VCaP (cell line): ENCODE data around the gene ZBTB47.

Experiments used
- H3K27ac ChIP-seq: fragments of 450-650 bp; 2 replicates; pipeline ENCODE4 v1.5.1; 2017
- TF ChIP-seq, protein P1 (sequence below): fragments of 450-650 bp; conservative IDR thresholded peaks from 2 replicates; pipeline ENCODE4 v1.5.1; 2017; ENCODE audit warnings: mild to moderate bottlenecking, moderate library complexity

ZBTB47 gene

DNA sequence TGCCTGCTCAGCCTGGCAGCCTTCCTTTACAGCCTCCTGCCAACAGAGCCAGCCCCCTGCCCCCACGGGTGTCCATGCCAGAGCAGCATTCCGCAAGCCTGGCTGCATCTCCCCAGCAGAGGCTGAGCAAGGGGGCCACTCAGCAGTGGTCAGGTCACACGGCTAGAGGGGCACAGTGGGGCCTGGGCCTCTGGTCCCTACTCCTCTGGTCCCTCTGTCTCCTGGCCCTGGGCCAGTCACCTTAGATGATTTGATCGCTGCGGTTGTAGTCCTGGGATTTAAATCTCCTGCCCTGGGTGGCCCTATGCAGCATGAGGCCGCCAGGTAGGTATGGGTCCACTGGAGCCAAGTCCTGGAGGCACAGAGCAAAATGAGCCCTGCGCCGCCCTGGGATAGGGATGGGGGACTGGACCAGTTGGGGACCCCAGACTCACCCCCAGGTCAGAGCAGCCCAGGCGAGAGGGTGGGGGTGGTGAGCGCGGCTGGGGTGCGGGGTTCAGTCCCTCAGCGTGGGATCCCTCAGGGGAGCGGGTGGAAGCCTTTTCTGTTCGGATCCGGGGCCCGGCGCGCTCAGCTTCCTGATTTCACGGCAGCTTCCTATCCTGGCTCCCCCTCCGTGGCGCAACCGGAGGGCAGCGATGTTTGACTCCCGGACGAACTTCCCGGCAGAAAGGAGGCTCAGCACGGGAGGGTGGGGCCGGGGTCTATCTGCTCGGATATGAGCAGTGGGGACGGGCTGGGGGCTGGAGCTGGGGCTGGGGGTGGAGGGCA, at the start of gene ZBTB47:
TSS of gene ZBTB47 (plus strand) at position 138 of the 771 bp plus-strand sequence. CDS start 4,659 bp downstream, outside the sequence.
- TF ChIP-seq, protein P1, sequence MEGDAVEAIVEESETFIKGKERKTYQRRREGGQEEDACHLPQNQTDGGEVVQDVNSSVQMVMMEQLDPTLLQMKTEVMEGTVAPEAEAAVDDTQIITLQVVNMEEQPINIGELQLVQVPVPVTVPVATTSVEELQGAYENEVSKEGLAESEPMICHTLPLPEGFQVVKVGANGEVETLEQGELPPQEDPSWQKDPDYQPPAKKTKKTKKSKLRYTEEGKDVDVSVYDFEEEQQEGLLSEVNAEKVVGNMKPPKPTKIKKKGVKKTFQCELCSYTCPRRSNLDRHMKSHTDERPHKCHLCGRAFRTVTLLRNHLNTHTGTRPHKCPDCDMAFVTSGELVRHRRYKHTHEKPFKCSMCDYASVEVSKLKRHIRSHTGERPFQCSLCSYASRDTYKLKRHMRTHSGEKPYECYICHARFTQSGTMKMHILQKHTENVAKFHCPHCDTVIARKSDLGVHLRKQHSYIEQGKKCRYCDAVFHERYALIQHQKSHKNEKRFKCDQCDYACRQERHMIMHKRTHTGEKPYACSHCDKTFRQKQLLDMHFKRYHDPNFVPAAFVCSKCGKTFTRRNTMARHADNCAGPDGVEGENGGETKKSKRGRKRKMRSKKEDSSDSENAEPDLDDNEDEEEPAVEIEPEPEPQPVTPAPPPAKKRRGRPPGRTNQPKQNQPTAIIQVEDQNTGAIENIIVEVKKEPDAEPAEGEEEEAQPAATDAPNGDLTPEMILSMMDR = no peak
- peak within 1 kb of the TSS; percentile 83 for H3K27ac ChIP-seq

DNA sequence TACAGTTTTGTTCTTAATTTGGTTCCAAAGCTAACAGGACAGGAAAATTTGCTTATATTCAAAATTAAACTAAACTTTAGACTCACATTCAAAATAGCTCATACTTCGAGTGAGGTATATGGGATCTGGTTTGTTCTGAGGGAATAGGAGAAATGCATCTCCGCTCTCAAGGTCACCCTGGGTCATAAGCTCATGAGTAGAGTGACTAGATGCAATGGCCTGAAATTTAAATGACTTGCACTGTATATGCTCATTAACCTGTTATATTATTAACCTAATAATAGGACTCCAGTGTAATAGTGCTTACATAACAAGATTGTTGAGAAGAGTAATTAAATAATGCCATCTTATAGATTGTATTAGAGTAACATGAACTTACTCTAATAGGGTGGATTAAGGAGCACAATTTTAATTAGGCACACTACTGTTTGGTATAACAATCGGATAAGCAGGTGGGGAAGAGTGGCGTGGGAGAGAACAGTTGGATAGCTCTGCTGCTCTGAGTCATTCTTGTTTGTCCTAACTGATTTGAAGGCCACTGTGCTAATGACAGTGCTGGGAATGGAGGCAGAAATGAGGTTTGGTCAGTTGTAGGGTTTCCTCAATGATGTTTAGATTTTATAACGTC, 47.8 kb upstream of the ZBTB47 start:
- TF ChIP-seq, protein P1 = no peak
- no peak overlapping the region for H3K27ac ChIP-seq

DNA sequence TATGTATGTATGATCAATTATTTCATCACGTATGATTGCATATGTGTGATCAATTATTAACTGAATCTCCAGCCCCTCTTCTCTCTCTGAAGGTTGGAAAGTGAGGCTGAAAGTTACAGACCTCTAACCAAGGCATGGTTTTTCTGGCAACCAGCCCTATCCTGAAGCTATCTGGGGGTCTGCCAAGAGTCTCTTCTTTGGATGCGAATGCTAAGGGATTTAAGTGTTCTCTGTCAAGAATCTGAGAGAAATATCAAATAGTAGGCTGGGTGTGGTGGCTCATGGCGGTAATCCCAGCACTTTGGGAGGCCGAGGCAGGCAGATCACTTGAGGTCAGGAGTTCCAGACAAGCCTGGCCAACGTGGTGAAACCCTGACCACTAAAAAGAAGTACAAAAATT, 44.9 kb upstream of the ZBTB47 start:
- TF ChIP-seq, protein P1 = no peak

DNA sequence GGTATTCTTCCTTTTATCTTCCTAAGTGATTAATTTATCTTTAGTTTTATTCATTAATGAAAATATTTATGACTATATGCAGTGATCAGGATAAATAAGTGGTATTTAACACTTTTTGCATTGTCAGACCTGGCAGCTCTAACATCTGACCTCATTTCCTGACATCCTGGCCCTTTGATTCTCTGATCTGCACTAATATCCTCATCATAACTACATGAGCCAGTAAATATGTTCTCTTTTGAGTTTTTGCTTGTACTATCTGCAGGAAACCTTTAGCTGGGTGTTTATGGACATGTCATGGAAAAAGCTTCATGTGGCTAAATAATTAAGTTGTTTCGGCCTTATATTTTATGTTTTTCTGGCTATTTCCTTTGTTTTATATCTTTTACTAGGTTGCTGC, 42.5 kb upstream of the ZBTB47 start:
- TF ChIP-seq, protein P1 = no peak
- no peak overlapping the region for H3K27ac ChIP-seq

More for the DNA sequence above, 44.9 kb upstream of the ZBTB47 start:
- no peak overlapping the region for H3K27ac ChIP-seq

DNA sequence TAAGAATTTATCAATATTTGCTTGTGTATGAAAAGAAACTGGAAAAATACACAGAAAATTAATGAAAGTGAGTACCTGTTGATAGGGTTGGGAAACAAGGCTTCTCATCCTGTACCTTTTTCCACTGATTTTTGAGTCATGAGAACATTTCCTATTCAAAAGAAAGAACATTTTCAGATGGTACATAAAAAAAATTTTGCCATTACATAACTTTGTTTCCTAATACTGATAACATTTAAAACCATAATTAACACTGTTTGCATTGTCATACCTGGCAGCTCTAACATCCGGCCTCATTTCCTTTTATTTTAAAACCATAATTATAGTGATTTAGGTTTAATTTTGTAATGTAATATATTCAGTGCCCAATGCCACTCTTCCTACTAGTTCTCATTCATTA, 41.3 kb upstream of the ZBTB47 start:
- TF ChIP-seq, protein P1 = no peak
- H3K27ac ChIP-seq = peak overlapping the region; percentile 13; the same call in 1 of the 2 replicates

DNA sequence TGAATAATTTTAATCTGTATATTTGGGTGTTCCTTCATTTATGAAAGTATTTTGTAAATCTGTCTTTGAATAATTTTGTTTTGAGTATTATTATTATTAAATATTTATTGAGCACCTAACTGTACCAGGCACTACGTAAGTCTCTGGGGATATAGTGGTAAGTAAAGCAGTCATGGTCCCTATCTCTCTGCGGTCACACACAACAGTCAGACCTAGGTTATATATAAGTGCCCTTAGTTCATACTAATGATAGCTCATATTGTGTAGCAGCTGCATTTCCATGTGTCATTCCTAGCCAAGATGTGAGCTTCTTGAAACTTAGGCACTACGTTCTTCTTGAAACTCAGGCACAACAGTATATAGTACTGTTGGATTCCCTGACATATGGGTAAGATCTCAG, 40.6 kb upstream of the ZBTB47 start:
- TF ChIP-seq, protein P1 = no peak
- H3K27ac ChIP-seq = no peak overlapping the region

DNA sequence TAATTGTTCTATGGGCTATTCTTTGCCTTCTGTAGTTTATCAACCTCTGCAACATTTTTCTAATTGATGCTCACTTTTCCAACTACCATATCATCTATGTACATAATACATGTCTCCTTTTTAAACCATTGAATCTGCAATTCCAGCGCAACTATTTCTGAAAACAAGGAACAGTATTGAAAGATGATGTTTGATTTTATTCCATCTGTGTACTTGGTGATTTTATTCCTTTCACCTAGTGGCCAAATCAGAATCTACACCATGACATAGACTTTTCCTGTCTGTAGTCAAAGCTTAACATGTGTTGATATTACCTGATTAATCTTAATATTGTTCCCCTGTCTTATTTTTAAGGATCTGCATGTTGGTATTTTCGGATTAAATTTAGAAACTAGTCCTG, 40.0 kb upstream of the ZBTB47 start:
- no peak overlapping the region for H3K27ac ChIP-seq
- TF ChIP-seq, protein P1 = peak; percentile 74
